GM21447 (cell line): ENCODE measurements around the gene DOK1.
A peak's percentile ranks its signal among the peaks of the same experiment; 100 is the strongest.

Experiments used
- ATAC-seq: cut with Tn5 transposase; IDR thresholded peaks from one replicate; pipeline ENCODE4 v1.9.1; 2021; ENCODE audit not compliant: unreplicated experiment

Gene DOK1

DNA sequence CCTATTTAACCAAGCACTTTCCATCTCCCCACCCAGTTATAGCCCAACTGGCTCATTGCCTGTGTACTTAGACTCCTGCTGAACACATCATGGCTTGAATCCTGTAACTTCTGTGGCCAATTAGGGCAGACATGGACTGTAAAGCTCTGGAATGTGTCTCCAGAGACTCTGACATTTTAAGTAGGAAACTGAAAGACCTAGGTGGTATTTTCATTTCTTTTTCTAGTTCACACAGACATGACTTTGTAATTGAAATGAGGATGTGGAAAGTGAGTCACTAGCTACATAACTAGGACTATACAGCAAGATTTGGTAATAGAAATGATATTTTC is 12.2 kb downstream of the DOK1 start:
- no peak for ATAC-seq

- ATAC-seq = no peak
These were observed 13.4 kb downstream of the DOK1 start for GRCh38 chr2:74567881-74568280.

GRCh38 chr2:74569686-74570085 is 15.2 kb downstream of the DOK1 start:
- ATAC-seq = no peak

GRCh38 chr2:74571058-74571457 is 16.5 kb downstream of the DOK1 start:
- ATAC-seq = peak; percentile 64

GRCh38 chr2:74572178-74572925 is 17.8 kb downstream of the DOK1 start:
- ATAC-seq = no peak

GRCh38 chr2:74573747-74574562 is 19.4 kb downstream of the DOK1 start:
- peak; percentile 56 for ATAC-seq

DNA sequence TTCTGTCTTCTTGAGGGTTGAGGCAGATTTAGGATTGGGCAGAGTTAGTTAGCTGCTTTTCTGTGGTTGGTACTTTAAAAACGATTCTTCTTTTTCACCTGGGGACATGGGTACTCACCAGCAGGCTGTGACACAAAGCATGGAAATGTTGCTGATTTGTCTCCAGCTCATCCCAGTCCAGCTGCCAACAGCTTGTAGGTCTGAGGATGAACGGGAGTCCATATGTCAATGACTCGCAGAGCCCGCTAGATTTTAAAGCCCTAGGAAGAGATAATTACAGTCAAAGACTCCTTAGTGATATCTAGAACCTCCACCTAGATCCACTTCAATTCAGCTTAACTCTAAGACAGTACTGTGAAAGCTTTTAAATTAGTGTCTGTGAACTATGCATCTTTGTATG is 20.8 kb downstream of the DOK1 start:
- ATAC-seq = no peak

GRCh38 chr2:74576211-74576862 is 21.8 kb downstream of the DOK1 start:
- no peak for ATAC-seq

GRCh38 chr2:74576863-74577229 is 22.3 kb downstream of the DOK1 start:
- no peak for ATAC-seq

- no peak for ATAC-seq
These were observed 22.9 kb downstream of the DOK1 start for GRCh38 chr2:74577448-74577847.

- ATAC-seq = peak; percentile 56
These were observed 23.9 kb downstream of the DOK1 start for GRCh38 chr2:74578408-74578807.

GRCh38 chr2:74581463-74581862 is 26.9 kb downstream of the DOK1 start:
- no peak for ATAC-seq

DNA sequence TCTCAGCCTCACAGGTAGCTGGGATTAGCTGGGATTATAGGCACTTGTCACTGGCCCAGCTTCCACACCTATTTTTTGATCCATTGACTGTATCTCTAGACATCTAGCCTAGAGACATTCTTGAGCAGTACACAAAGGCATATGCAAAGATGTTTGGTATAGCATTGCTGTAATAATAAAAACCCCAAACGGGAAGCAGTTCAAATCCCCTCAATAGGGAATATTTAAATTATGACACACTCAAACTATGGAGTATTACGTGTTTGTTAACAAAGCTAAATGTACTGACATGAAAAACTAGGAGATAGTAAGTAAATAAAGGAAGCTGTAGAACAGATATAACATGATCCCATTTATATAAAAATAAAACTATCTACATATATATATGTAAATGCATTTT is 27.7 kb downstream of the DOK1 start:
- no peak for ATAC-seq

- ATAC-seq = no peak
These were observed 29.0 kb downstream of the DOK1 start for GRCh38 chr2:74583504-74583903.

DNA sequence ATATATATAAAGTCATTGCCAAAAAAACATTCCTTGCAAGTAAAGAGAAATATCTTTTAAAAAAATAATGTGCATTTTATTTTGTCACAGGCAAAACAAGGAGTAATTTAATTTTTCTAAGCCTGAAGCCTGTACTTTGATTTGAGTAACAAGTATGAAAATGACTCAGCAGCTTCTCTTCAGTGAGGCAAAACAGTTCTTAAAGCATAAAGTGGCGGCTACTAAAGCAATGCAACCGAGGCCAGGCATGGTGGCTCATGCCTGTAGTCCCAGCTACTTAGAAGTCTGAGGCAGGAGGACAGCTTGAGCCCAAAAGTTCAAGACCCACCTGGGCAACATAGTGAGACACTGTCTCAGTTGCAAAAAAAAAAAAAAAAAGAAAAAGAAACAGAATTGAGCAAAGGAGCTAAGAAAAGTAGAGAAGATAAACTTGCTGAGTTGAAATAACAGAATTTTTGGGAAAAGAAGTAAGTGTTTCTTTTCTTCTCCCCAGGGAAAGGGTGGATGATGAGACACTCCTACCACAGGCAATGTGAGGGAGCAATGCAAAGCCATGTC is 29.6 kb downstream of the DOK1 start:
- peak; percentile 54 for ATAC-seq

GRCh38 chr2:74585406-74586185 is 31.1 kb downstream of the DOK1 start:
- no peak for ATAC-seq

- peak; percentile 58 for ATAC-seq
These were observed 33.3 kb downstream of the DOK1 start for GRCh38 chr2:74587664-74588277.

GRCh38 chr2:74588664-74589063 is 34.1 kb downstream of the DOK1 start:
- no peak for ATAC-seq

GRCh38 chr2:74593826-74594772 is 39.6 kb downstream of the DOK1 start:
- no peak for ATAC-seq
